Activated T-helper 2 cell treated with anti-CD3 and anti-CD28 coated beads, Interferon-gamma antibody, Interleukin-2, Interleukin-4, amounts not matched to agents 10 μg/mL and 5 μg/mL and 100 μg/mL, durations not matched to agents 14 hours and 24 hours and 36 hours (primary cell): ENCODE data around the gene SLC7A11. TPM values are rescaled to one million over a fixed set of nuclear protein-coding genes. Genes with fewer than 3 reads are reported as not detected.

Experiments
- DNase-seq: peaks from one replicate; pipeline ENCODE4 v3.0.0; 2021; ENCODE audit warnings: low spot score
- H3K27ac Mint-ChIP-seq: one replicate; pipeline ENCODE4 v1.8.0; 2021; ENCODE audit warnings: mixed read lengths
- H3K27me3 Mint-ChIP-seq: one replicate; pipeline ENCODE4 v1.8.0; 2021; ENCODE audit warnings: low read depth, mixed read lengths
- H3K36me3 Mint-ChIP-seq: one replicate; pipeline ENCODE4 v1.8.0; 2021; ENCODE audit warnings: low read depth, mixed read lengths
- H3K4me1 Mint-ChIP-seq: one replicate; pipeline ENCODE4 v1.8.0; 2021; ENCODE audit warnings: low read depth, mixed read lengths
- H3K4me3 Mint-ChIP-seq: one replicate; pipeline ENCODE4 v1.8.0; 2021; ENCODE audit warnings: low read depth, mild to moderate bottlenecking, moderate library complexity, mixed read lengths
- H3K9me3 Mint-ChIP-seq: one replicate; pipeline ENCODE4 v1.8.0; 2021; ENCODE audit warnings: mixed read lengths
- intact Hi-C: fragments of 100-400 bp; cut with micrococcal nuclease; formaldehyde crosslinking; loops from one replicate; pipeline ENCODE4 v1.15.1; 2023
- total RNA-seq: library from RNA; stranded (reverse); gene quantifications from 2 replicates; pipeline ENCODE4 v1.2.3, GENCODE V29; 2022

Gene SLC7A11
- total RNA-seq, 1 donor from 2014 or later = 1.8 TPM

- intact Hi-C loops = no loop called here
- no peak for DNase-seq
- H3K4me1 Mint-ChIP-seq = peaks cover 3% of the 10 kb centered on the region
- H3K36me3 Mint-ChIP-seq = no peaks in the 10 kb centered on the region
- H3K4me3 Mint-ChIP-seq = no peak overlapping the region
- H3K27ac Mint-ChIP-seq = no peak overlapping the region
- H3K9me3 Mint-ChIP-seq = no peaks in the 10 kb centered on the region
- peaks cover 23% of the 10 kb centered on the region for H3K27me3 Mint-ChIP-seq
Measured at GRCh38 chr4:138259824-138260223, 17.7 kb upstream of the SLC7A11 start.

GRCh38 chr4:138259271-138259670 lies 17.1 kb upstream of the SLC7A11 start:
- Mint-ChIP-seq H3K27ac (no peak overlapping the region), H3K36me3 (no peaks in the 10 kb centered on the region), H3K4me1 (peaks cover 4% of the 10 kb centered on the region), H3K27me3 (peaks cover 23% of the 10 kb centered on the region), H3K4me3 (no peak overlapping the region), H3K9me3 (no peaks in the 10 kb centered on the region)
- intact Hi-C loops = no loop called here
- no peak for DNase-seq

GRCh38 chr4:138256608-138257007 lies 14.5 kb upstream of the SLC7A11 start:
- H3K4me3 Mint-ChIP-seq = no peak overlapping the region
- H3K36me3 Mint-ChIP-seq = no peaks in the 10 kb centered on the region
- H3K9me3 Mint-ChIP-seq = no peaks in the 10 kb centered on the region
- no peak overlapping the region for H3K27ac Mint-ChIP-seq
- peaks cover 4% of the 10 kb centered on the region for H3K4me1 Mint-ChIP-seq
- intact Hi-C loops = no loop called here
- DNase-seq = no peak
- peaks cover 25% of the 10 kb centered on the region for H3K27me3 Mint-ChIP-seq

GRCh38 chr4:138255917-138256597 lies 13.9 kb upstream of the SLC7A11 start:
- Mint-ChIP-seq H3K36me3 (no peaks in the 10 kb centered on the region), H3K4me1 (peaks cover 4% of the 10 kb centered on the region)
- DNase-seq = no peak

GRCh38 chr4:138252551-138252950 lies 10.4 kb upstream of the SLC7A11 start:
- intact Hi-C loops = no loop called here
- Mint-ChIP-seq H3K4me3 (no peak overlapping the region), H3K36me3 (no peaks in the 10 kb centered on the region), H3K9me3 (no peaks in the 10 kb centered on the region), H3K4me1 (peaks cover 5% of the 10 kb centered on the region), H3K27me3 (peaks cover 18% of the 10 kb centered on the region), H3K27ac (no peak overlapping the region)
- no peak for DNase-seq

More at GRCh38 chr4:138255917-138256597, 13.9 kb upstream of the SLC7A11 start:
- no peaks in the 10 kb centered on the region for H3K9me3 Mint-ChIP-seq
- intact Hi-C loops = no loop called here
- peaks cover 24% of the 10 kb centered on the region for H3K27me3 Mint-ChIP-seq
- H3K4me3 Mint-ChIP-seq = no peak overlapping the region
- H3K27ac Mint-ChIP-seq = no peak overlapping the region

GRCh38 chr4:138251938-138252337 lies 9.8 kb upstream of the SLC7A11 start:
- Mint-ChIP-seq H3K36me3 (no peaks in the 10 kb centered on the region), H3K27me3 (peaks cover 14% of the 10 kb centered on the region), H3K9me3 (no peaks in the 10 kb centered on the region), H3K4me1 (peaks cover 5% of the 10 kb centered on the region), H3K4me3 (no peak overlapping the region), H3K27ac (no peak overlapping the region)
- no peak for DNase-seq
- intact Hi-C loops = no loop called here

- Mint-ChIP-seq H3K4me3 (no peak overlapping the region), H3K27me3 (peaks cover 12% of the 10 kb centered on the region), H3K27ac (no peak overlapping the region), H3K4me1 (peaks cover 1% of the 10 kb centered on the region), H3K36me3 (no peaks in the 10 kb centered on the region), H3K9me3 (no peaks in the 10 kb centered on the region)
- no peak for DNase-seq
- intact Hi-C loops = loop anchor here (10.0 kb wide), 2 partner anchors 766 to 926 kb away; partner anchors contain the start of genes ELF2 and NOCT
Measured at GRCh38 chr4:138249132-138249531, 7.0 kb upstream of the SLC7A11 start.

GRCh38 chr4:138248058-138248457 lies 5.9 kb upstream of the SLC7A11 start:
- Mint-ChIP-seq H3K27me3 (peaks cover 12% of the 10 kb centered on the region), H3K4me3 (no peak overlapping the region), H3K4me1 (peaks cover 3% of the 10 kb centered on the region), H3K27ac (no peak overlapping the region), H3K9me3 (no peaks in the 10 kb centered on the region), H3K36me3 (no peaks in the 10 kb centered on the region)
- intact Hi-C loops = loop anchor here (10.0 kb wide), 2 partner anchors 767 to 927 kb away; partner anchors contain the start of genes ELF2 and NOCT
- no peak for DNase-seq

- intact Hi-C loops = loop anchor here (10.0 kb wide), 2 partner anchors 767 to 927 kb away; partner anchors contain the start of genes ELF2 and NOCT
- Mint-ChIP-seq H3K27ac (no peak overlapping the region), H3K4me3 (no peak overlapping the region), H3K4me1 (peaks cover 5% of the 10 kb centered on the region), H3K36me3 (no peaks in the 10 kb centered on the region), H3K27me3 (peaks cover 10% of the 10 kb centered on the region), H3K9me3 (no peaks in the 10 kb centered on the region)
- DNase-seq = no peak
Measured at GRCh38 chr4:138247643-138248042, 5.5 kb upstream of the SLC7A11 start.

GRCh38 chr4:138243369-138243768 lies 1.2 kb upstream of the SLC7A11 start:
- Mint-ChIP-seq H3K4me3 (no peak overlapping the region), H3K27me3 (no peaks in the 10 kb centered on the region), H3K27ac (no peak overlapping the region), H3K36me3 (no peaks in the 10 kb centered on the region), H3K9me3 (no peaks in the 10 kb centered on the region), H3K4me1 (peaks cover 31% of the 10 kb centered on the region)
- intact Hi-C loops = loop anchor here (1.0 to 10.0 kb wide), 4 partner anchors 8 to 1414 kb away; partner anchors contain the start of genes ELF2 and NOCT
- DNase-seq = no peak

- H3K27ac Mint-ChIP-seq = peak overlapping the region; percentile 97
- intact Hi-C loops = loop anchor here (1.0 to 10.0 kb wide), 4 partner anchors 7 to 1415 kb away; partner anchors contain the start of genes ELF2 and NOCT
- no peaks in the 10 kb centered on the region for H3K27me3 Mint-ChIP-seq
- H3K9me3 Mint-ChIP-seq = no peaks in the 10 kb centered on the region
- H3K4me3 Mint-ChIP-seq = peak overlapping the region; percentile 90
- H3K4me1 Mint-ChIP-seq = peaks cover 30% of the 10 kb centered on the region
- DNase-seq = no peak
- no peaks in the 10 kb centered on the region for H3K36me3 Mint-ChIP-seq
Measured at GRCh38 chr4:138242834-138243156, 646 bp upstream of the SLC7A11 start.

- Mint-ChIP-seq H3K4me3 (peak overlapping the region; percentile 90), H3K27me3 (no peaks in the 10 kb centered on the region), H3K4me1 (peaks cover 31% of the 10 kb centered on the region), H3K9me3 (no peaks in the 10 kb centered on the region), H3K27ac (peak overlapping the region; percentile 97), H3K36me3 (peaks cover 2% of the 10 kb centered on the region)
- DNase-seq = peak; percentile 11
- intact Hi-C loops = loop anchor here (5.0 to 10.0 kb wide), 3 partner anchors 773 to 1416 kb away; partner anchors contain the start of genes ELF2 and NOCT
Measured at GRCh38 chr4:138241281-138242075, 671 bp downstream of the SLC7A11 start.

GRCh38 chr4:138239491-138239890 lies 2.7 kb downstream of the SLC7A11 start:
- H3K4me3 Mint-ChIP-seq = peak overlapping the region; percentile 18
- intact Hi-C loops = no loop called here

More at GRCh38 chr4:138239491-138239890, 2.7 kb downstream of the SLC7A11 start:
- H3K27me3 Mint-ChIP-seq = no peaks in the 10 kb centered on the region
- peaks cover 43% of the 10 kb centered on the region for H3K4me1 Mint-ChIP-seq
- H3K27ac Mint-ChIP-seq = no peak overlapping the region
- H3K9me3 Mint-ChIP-seq = no peaks in the 10 kb centered on the region
- peaks cover 6% of the 10 kb centered on the region for H3K36me3 Mint-ChIP-seq
- no peak for DNase-seq
